Stimulated activated CD4-positive, alpha-beta T cell treated with anti-CD3 and anti-CD28 coated beads, Interleukin-15, amount 100 ng/mL, for 1 hour (primary cell): Measurements from ENCODE around the gene PTPN20.

Experiments
- DNase-seq, 2 donors: peaks; one replicate each; pipeline ENCODE4 v3.0.0-alpha.2; 2020; ENCODE audit warnings: low read depth in 1 of 2, low spot score in 1 of 2

Gene PTPN20

DNA sequence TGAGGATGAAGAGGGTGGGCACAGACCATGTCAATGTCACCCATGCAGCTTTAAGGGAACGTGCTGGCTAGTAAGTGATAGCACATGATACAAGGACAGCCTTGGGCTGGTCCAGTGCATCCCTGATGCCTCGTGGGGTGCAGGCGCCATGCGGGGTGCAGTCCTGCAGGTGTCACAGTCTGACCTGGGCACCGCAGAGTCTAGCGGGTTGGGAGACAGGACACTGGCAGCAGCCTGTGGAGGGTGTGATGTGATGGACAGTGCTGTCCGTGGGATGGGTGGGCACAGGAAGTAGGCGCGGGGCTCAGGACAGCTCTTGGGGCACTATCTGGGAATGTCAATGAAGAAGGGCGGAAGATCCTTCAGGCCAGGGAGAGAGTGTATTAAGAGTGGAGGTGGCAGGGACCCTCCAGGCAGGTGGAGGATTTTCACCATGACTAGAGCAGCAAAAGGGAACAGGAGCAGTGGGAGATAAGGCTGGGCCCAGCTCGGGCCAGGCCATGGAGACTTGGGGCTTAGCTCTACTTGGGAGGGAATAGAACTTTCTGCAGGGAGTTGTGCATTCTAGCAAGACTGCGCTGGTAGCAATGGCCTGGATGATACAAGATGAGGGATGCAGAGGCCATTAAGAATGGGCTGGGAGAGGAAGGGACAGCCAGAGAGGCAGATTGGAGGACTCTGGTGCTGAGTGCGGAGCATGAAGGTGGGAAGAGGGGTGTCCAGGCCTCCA is 122.5 kb downstream of the PTPN20 start:
- no peak for DNase-seq

DNA sequence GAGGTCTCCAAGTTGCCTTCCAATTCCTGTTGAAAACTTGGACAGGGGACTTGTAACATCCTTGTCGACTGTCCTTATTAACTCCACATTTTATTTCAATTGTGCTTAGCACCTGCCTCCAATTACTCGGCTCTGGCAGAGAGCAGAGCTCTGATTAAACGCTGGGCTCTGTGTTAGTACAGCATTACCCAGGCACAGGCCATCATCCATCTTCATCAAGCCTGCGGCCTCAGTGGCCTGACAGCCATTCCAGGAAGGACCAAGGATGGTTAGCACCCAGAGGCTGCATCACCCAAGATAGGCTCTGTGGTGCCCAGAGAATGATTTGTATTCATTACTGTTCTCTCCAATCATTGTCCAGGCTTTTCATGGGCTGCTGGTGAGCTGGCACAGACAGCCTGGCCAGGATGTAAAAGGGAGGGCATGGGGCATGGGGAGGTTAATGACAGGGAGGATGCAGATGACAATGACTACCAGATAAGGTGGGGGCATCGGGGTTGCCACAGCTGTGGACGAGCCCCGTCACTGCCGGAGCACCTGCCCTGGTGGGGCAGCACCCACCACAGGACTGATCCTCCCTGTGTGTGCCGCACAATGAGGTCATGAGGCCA is 123.3 kb downstream of the PTPN20 start:
- DNase-seq, result no peak

DNA sequence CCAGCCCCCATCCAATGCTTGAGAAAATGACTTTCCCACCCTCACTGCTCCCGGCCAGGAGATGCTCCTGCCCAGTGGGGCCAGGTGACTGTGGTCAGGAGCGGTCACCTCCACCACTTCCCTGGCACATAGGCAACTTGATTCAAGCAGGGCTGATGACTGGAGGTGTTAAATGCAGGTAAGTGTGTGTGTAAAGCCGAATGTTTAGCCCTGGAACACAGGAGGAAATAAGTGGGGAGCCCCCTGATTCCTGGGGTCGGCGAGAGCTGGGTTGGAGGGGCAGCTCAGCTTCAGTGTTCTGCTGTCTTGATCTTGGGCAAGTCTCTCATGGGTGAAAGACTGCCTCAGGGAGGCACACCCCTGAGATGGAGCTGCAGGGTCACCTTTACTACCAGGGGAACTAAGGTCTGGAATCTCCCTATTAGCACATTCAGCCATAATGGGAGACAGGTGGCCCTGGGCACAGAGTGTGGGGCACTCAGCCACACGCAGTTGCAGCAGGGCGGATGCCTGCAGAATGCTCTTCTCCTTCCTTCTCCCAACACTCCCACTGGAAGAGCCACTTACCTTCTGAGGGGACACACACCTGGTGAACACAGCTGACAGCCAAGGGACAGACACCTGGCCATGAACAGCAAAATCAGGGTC is 124.1 kb downstream of the PTPN20 start:
- no peak for DNase-seq

DNA sequence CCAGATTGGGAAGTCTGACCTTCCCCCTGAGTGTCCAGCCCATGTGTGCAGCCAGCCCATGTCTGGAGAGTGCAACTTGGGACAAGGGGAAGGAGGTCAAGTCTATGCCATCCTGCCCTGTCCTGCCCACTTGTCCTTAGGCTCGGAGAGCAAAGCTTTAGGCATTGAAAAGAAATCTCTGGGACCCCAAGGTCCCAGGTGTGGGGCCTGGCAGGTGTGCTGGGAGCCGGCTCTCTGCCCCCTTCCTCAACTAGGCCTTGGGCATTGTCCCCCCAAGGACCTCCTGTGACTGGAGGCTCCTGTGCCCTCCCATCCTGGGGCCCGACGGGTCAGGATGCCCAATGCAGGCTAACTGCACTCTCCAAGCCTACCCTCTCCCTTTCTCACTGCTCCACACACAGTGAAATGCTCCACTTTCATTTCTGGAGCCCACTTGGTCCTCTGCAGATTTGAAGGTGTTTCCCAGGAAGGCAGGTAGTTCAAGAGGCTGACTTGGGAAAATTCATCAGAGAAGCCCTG is 124.7 kb downstream of the PTPN20 start:
- no peak for DNase-seq

DNA sequence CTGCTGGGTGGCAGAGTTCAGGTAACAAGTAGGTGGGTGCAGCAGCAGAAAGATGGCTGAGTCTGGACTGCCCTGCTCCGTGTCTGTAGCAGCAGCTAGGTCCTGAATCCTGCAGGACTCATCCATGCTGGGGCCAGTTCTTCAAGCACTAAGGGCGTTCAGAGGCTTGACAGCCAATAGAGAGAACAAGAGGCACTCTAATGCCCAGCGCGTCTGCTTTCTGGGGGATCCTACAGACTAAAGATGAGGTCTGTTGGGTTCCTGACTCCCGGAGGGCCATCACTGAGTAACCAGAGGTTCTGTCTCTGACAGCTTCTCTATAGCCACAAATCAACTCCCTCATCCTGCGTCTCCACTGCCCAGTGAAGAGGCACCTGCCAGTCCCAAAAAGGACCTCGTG is 125.5 kb downstream of the PTPN20 start:
- no peak for DNase-seq

DNA sequence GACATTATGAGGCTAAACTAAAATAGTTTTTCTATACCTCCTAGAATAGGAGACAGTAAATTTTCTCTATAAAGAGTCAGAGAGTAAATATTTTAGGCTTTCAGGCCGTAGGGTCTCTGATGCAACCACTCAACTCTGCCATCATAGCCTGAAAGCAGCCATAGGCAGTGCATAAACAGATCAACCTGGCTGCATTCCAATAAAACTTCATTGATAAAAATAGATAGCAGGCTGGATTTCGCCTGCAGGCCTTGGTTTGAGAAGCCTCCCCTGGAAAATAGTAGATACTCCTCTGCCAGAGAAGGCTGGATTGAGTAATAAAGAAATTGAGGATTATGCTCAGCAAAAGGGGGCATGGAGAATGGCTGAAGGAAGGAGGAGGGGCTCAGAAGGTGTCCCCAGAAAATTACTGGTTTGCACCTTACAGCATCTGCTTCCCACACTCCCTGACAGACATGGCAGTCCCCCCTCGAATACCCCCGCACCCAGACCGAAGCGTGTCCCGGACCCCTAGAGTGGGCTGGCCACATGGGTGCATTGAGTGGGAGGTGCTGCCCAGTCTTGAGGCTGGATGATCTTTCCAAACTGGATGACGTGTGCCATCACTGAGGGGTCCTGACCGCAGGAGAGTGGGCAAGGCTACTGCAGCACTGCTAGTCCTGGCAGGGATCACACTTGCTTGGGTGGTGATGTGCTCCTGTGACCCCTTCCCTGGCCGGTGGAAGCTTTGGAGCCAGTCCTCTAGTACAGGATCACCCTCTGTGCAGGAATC is 126.6 kb downstream of the PTPN20 start:
- no peak for DNase-seq

DNA sequence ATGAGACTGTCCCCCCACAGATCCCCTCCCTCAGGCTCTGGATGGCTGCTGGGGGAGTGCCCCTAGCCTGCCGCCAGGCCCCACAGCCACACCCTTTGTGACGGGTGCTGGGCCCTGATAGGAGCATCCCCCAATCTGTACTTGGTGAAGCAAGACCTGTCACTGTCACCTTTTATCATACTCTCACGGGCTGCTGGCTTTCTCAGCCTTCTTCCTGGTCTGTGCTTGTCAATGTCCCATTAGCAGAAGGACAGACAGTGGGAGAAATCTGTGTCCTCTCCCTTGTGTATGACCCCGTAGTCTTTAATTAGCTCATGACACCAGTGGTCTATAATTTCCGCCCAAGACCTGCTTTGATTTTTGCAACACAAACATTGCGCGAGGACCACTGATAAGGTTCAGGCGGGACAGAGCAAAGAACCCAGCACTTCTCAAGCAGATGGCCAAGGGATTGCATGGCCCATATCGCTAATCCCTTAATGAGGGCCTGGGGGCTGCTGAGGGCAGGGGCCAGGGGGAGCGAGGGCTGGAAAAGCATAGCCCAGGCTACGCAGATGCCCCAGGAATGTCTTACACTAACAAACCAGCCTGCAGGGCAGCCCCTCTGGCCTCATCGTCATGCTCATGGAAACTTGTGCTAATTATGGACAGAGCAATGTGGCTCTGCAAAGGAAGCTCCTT is 127.8 kb downstream of the PTPN20 start:
- DNase-seq, result no peak

DNA sequence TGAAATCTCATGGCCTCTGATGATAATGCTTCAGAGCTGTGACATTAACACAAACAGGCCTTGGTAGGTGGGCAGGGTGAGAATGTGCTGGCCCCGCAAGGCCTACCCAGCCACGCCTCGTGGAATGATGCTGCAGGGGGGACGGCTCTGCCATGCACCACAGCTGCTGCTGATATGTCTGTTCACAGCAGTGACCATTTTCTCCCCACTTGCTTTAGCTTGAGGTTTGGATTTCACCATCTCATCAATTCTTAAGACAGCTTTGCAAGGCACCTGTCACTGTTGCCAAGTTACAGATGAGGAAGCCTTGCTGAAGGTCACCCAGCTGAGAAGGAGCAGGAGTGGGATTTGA is 128.3 kb downstream of the PTPN20 start:
- DNase-seq, result no peak

DNA sequence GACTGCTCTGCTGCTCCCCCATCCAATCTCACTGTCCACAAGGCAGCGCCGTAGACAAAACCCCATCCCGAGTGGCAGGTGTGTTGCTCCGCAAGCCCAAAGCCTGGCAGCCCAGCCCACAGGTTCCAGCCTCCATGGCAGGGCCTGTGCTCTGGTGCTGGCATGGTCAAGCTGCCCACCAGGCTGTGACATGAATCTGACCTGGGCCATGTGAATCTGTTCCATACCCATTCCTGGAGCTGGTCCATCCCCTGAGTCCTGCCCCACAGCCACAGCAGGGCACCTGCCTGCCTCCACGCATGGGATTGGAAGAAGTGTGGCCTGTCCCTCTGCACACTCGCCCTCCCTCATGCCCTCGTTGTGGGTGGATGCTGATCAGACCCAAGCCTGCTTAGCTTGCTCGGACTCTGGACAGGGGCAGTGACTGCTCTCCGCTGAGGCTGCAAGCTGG is 128.8 kb downstream of the PTPN20 start:
- no peak for DNase-seq

DNA sequence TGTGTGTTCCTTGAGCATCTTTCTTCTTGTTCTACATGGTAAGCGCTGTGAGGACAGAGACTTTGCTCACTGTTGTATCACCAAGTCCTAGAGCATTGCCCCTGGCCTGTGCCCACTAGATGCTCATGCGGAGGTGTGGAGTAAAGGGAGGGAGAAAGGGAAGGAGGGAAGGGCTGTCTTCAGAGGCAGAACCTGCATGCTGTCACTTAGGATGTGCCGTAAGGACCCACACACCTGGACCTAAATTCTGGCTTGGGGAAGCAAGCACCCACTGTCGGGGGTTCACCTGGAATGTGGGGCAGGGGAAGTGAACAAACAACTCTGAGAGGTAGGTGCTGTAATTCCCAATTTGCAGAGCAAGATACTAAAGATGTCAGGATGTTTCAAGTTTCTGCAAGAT is 129.5 kb downstream of the PTPN20 start:
- no peak for DNase-seq

DNA sequence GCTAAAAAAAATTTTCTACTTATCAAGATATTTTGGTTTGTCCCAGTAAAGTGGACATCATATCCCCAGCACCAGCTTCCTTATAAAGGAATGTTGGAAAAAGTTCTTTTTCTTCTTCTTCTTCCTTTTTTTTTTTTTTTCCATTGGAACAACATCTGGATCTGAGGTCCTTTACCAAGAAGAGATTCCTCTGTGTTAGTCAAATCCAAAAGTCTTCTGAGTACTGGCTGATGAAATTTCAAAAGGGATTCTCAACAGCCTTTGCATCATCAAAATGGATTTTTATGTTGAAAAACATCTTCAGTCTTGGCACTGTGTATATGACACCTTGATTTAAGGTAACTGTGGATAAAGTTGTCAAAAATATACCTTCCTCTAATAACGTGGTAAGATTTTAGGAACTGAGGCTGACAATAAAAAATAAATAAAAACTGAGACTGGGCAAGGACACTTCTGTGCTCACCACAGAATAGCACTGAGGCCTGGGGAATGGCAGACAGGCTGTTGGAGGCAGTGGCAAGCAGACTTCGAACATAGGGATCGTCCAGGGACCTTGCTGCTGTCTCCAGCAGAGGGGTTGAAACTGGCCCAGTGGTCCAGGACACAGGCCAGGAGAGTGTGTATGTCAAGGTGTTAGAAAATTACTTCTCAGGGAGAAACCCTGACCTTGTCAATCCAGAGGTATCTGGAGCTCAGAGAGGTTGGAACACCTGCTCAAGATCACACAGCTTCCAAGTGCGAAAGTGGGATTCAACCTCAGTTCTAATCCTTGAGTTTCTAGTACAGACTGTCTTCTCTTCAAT is 130.4 kb downstream of the PTPN20 start:
- no peak for DNase-seq

DNA sequence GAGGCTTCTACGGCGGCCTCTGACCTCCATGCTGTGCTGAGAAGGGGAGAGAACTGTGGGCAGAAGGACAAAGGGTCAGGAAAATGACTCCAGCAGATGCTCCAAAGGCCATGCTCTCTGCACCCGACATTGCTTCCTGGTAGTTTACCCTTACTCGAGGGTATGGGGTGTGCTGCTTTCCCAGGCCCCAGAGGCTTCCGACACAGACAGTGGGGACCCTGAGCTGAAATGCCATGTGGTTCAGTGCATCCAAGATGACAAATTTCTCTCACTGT is 130.9 kb downstream of the PTPN20 start:
- no peak for DNase-seq

DNA sequence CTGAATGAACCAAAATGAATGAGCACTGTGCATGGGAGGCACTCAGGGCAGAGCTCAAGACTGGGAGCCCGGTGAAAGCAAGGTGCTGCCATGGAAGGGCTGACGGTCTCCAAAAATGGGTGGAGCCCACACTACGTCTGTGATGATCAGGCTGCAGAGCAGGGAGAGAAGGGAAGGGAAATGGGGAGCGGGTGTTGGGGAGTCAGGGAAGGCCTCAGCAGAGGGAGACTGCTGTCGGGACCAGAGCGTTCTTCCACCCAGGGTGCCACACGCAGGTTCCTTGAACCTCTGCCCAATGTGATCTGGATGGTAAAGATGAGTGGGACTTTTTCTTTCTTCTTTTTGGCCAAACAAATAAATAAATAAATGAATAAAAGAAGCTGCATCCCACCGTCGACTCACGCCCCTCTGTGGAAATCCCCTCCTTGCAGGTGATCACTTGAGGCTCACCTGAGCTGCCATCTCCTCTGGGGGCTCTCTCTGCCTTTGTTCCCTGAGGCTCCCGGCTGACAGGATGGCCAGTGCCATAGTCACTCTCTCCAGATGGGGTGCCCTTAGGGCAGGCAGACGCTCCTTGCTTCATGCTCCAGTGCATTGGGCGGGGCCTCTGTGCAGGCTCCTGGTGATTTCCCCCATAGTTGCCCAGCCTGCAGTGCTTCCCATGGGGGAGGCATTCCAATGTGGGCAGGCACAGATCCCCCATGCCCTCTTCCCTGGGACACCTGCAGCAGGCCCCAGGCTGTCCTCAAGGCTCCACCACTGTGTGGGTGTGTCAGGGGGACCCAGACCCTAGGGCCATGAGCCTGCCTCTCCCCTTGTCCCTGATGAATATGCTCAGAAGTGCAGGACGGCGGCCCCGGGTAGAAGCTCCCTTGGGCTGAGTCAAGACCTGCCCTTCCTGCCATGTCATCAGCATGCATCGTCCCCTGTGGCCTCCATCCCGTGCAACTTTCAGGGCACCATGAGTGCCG is 131.8 kb downstream of the PTPN20 start:
- DNase-seq, result no peak

DNA sequence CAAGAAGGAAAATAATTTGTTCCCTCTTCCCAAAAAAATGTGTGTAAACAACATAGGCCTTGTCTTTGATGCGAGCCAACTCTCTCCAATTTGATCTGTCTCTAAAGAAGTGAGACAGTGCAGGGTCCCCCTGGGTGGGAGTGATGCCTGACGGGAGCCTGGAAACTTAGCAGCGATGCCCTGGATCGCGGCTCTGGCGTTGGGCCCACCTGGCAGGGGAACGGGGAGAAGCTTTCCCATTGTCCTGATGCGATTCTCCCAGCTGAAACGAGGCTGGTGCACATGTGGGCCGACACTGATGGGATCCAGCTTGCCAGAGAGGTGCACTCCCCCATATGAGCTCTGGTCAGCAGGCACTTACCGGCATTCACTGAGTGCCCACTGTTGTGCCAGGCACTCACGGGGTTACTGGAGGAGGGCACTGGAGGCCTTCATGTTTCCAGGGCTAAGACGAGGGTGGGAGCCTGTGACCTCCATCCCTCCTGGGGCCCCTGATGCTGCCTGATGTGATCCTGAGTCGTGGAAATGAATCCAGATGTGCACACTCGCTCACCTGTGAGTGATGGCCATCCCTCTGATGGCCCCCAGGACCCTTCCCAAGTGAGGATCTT is 132.8 kb downstream of the PTPN20 start:
- no peak for DNase-seq

DNA sequence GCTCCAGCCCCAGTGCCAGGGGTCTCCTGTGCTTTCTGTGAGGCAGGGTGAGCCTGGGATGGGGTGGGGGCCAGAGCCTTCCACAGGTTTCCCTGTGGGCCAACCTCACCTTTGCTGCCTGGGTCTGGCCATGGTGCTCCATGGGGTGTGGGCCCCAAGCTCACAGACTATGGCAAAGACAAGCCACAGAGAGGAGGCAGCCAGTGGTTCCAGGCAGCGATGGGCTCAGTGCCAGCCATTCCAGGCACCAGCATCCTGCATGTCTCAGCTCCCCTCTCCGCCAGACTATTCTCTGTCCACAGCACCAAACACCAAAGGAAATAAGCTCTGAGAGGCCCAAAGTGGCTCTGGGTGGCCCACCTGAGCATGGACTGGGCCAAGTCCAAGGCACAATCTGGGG is 133.5 kb downstream of the PTPN20 start:
- DNase-seq, result no peak

DNA sequence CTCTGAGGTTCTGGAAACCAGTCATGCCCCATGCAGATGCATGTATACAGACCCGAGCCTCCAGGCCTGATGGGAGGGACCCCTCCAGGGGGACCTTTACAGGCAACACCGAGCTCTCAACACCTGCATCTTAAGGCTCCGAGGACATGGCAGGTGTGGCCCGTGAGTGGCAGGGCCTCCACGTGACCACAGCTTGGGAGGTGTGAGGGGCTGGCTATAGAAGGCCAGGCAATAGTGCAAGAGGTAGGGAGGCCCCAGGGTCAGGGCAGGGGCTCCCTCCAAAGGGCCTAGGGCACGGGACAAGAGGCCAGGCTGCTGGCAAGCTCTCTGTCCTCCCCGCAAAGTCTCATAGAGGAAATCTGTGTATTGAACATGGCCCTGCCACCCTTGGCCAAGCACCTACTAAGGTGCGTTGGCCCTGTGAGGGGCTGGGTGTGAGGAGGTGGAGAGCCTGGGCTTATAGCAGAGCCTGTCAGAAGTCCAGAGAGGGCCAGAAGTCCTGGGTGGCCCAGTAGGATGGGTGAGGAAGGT is 134.2 kb downstream of the PTPN20 start:
- no peak for DNase-seq

DNA sequence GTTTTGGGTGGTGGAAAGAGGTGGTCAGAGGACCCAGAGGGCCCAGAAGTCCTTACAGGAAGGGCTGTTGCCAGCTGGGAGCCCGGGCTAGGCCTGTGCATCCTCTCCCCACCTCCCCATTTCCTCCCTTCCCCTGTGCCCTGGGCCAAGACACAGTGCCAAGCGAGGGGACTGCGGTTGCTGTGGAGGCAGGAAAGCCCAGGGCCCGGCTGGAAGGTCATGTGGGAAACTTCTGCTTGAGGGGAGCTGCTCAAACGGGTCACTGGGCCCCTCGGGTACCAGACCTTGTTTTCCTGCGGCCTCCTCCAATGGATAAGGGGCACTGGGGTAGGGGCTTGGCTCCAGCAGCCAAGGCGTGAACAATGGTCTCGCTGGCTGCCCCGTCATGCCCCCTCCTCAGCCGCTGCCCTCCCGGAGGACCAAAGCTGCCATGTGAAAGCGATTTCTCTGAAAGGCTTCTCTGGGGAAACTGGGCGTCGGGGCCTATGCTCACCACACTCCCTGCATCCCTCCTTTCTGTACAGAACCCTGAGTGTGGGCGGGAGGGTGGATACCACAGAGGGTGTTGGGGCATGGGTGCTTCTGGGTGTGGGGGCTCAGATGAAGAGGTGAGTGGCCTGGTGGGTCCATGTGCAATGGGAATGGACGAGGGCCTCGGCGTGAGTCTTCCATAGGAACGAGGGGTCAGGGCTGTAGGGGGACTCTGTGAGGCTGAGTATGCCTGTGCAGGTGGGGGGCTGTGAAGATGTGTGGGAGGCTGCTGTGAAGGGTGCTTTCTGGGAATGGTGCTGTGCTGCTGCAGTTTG is 135.3 kb downstream of the PTPN20 start:
- DNase-seq, result no peak

DNA sequence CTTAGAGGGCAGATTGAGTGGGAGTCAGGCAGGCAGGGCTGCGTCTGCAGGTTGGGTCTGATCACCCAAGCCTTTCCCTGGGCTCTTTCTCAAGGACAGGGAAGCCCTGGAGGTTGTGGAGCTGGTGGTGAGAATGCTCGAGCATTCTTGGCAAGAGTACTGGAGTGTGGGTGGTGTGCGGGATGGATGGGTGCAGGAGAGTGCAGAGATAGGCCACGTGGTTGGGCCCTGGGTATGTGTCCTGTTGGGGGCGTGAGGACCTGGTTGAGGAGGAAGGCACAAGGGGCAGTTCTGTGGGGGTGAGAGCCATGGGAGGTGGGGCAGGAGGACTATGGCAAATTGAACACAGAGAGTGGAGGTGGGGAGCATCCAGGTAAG is 135.9 kb downstream of the PTPN20 start:
- DNase-seq, result no peak
